Caco-2 (cell line): Measurements from ENCODE around the gene CARS2. TPM values are rescaled to one million over a fixed set of nuclear protein-coding genes. Genes with fewer than 3 reads are reported as not detected.

Experiments
- BruUV-seq: library from RNA; stranded (reverse); fragments of 400-500 nt; replicated peaks from 2 replicates; lab custom pipeline; 2021; lab: Mats Ljungman, UMichigan
- CTCF ChIA-PET: fragments of 300-600 bp; sonication (Branson Sonifier 250); formaldehyde crosslinking; loops from one replicate; lab custom pipeline; 2022; ENCODE audit warnings: antibody characterized with exemption; lab: Charles Lee
- POLR2A ChIA-PET: fragments of 300-600 bp; sonication (Branson Sonifier 250); formaldehyde crosslinking; loops from one replicate; lab custom pipeline; 2022; ENCODE audit warnings: antibody characterized with exemption; lab: Charles Lee
- DNase-seq, 2 experiments: peaks; one replicate each; pipeline versions ENCODE4 v3.0.0 to v3.0.0-alpha.2; 2020 to 2022
- H3K27me3 ChIP-seq: replicated peaks from 2 replicates; pipeline ENCODE4 v1.6.0; 2011; ENCODE audit warnings: low read length; ENCODE audit not compliant: control insufficient read depth, insufficient read depth
- H3K36me3 ChIP-seq: 2 replicates; pipeline ENCODE4 v1.5.1; 2011; ENCODE audit warnings: low read length; ENCODE audit not compliant: control insufficient read depth, insufficient read depth
- H3K4me1 ChIP-seq: fragments of 250-450 bp; sonication (Bioruptor Pico); 2 replicates; pipeline ENCODE4 v1.5.1; 2020; ENCODE audit warnings: mild to moderate bottlenecking
- H3K4me3 ChIP-seq: 2 replicates; pipeline ENCODE4 v1.5.1; 2011; ENCODE audit warnings: low read depth, mild to moderate bottlenecking, control low read depth, low read length
- H3K9me3 ChIP-seq: fragments of 250-450 bp; sonication (Bioruptor Pico); 2 replicates; pipeline ENCODE4 v1.5.1; 2020; ENCODE audit warnings: mild to moderate bottlenecking, moderate library complexity
- H3K27ac Mint-ChIP-seq: one replicate; pipeline ENCODE4 v1.8.0; 2022; ENCODE audit warnings: mixed read lengths; ENCODE audit not compliant: unreplicated experiment
- H3K27me3 Mint-ChIP-seq: one replicate; pipeline ENCODE4 v1.8.0; 2022; ENCODE audit warnings: mixed read lengths; ENCODE audit not compliant: insufficient read depth, unreplicated experiment
- H3K36me3 Mint-ChIP-seq: one replicate; pipeline ENCODE4 v1.8.0; 2022; ENCODE audit warnings: mild to moderate bottlenecking, mixed read lengths; ENCODE audit not compliant: insufficient read depth, unreplicated experiment
- H3K4me1 Mint-ChIP-seq: one replicate; pipeline ENCODE4 v1.8.0; 2022; ENCODE audit warnings: low read depth, mixed read lengths; ENCODE audit not compliant: unreplicated experiment
- H3K4me3 Mint-ChIP-seq: one replicate; pipeline ENCODE4 v1.8.0; 2022; ENCODE audit warnings: mild to moderate bottlenecking, moderate library complexity, mixed read lengths; ENCODE audit not compliant: unreplicated experiment
- H3K9me3 Mint-ChIP-seq: one replicate; pipeline ENCODE4 v1.8.0; 2022; ENCODE audit warnings: mixed read lengths; ENCODE audit not compliant: unreplicated experiment
- intact Hi-C: fragments of 100-400 bp; cut with micrococcal nuclease; formaldehyde crosslinking; loops from one replicate; pipeline ENCODE4 v1.10.0; 2022; ENCODE audit not compliant: unreplicated experiment
- total RNA-seq: library from RNA; stranded (reverse); gene quantifications from 2 replicates; pipeline ENCODE4 v1.2.3, GENCODE V29; 2022
- TF ChIP-seq, protein P1 (sequence below), 2 experiments: fragments of 200-600 bp in 1 of 2; IDR thresholded peaks; 1 replicate in 1 of 2; 2 replicates in 1 of 2; pipeline versions ENCODE4 v1.5.1 to v1.8.0; 2011 to 2022; ENCODE audit warnings: antibody characterized with exemption in 1 of 2, control low read depth in 1 of 2, inconsistent platforms in 1 of 2, low read depth in 1 of 2, low read length in 1 of 2, mild to moderate bottlenecking in 1 of 2, moderate library complexity in 1 of 2; ENCODE audit not compliant: insufficient read depth in 1 of 2, severe bottlenecking in 1 of 2, unreplicated experiment in 1 of 2

CARS2 gene
- total RNA-seq, 1 experiment from 2014 or later: 63.1 TPM

DNA sequence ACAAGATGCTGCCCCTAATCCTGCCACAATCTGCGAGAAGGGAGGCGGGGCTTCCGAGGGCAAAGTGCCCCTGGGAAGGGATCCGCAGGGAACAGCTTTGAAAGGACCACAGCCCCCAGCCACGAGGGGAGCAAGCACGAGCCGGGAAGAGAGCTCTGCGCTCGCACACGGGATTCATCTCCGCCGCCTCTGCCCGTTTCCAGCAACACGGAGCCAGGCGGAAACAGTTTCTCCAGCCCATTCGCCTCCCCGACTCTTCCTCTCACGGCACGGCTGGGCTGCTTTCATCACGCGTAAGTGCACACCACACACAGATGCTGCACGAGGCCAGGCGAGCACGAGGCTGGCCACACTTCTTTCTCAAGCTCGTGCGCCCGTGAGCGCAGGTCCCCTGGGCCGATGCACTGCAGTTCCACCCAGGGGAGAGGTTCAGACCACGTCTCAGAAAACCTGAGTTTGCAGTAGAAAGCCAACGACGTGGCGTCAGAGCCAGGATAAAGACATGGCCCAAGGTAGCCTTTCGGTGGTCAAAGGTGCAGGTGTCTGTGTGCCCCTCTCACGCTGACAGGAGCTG is 57.0 kb downstream of the CARS2 start:
- no peak for DNase-seq
- no TSS peak for BruUV-seq
- Histone ChIP-seq H3K4me3 (no peak overlapping the region), H3K36me3 (peaks cover 3% of the 10 kb centered on the region), H3K27me3 (no peaks in the 10 kb centered on the region), H3K9me3 (no peaks in the 10 kb centered on the region), H3K4me1 (no peaks in the 10 kb centered on the region)
- Mint-ChIP-seq H3K9me3 (no peaks in the 10 kb centered on the region), H3K36me3 (peaks cover 70% of the 10 kb centered on the region), H3K27me3 (no peaks in the 10 kb centered on the region), H3K4me3 (no peak overlapping the region), H3K4me1 (no peaks in the 10 kb centered on the region), H3K27ac (peak overlapping the region; percentile 57)
- ChIA-PET POLR2A (no interaction called here), CTCF (no interaction called here)
- intact Hi-C loops: no loop called here
- TF ChIP-seq, protein P1, sequence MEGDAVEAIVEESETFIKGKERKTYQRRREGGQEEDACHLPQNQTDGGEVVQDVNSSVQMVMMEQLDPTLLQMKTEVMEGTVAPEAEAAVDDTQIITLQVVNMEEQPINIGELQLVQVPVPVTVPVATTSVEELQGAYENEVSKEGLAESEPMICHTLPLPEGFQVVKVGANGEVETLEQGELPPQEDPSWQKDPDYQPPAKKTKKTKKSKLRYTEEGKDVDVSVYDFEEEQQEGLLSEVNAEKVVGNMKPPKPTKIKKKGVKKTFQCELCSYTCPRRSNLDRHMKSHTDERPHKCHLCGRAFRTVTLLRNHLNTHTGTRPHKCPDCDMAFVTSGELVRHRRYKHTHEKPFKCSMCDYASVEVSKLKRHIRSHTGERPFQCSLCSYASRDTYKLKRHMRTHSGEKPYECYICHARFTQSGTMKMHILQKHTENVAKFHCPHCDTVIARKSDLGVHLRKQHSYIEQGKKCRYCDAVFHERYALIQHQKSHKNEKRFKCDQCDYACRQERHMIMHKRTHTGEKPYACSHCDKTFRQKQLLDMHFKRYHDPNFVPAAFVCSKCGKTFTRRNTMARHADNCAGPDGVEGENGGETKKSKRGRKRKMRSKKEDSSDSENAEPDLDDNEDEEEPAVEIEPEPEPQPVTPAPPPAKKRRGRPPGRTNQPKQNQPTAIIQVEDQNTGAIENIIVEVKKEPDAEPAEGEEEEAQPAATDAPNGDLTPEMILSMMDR (IDR thresholded peaks at IDR 0.05; ENCODE audit: insufficient read depth in 1 of 2, low read depth in 1 of 2, low read length in 1 of 2, severe bottlenecking in 1 of 2, unreplicated experiment in 1 of 2): no peak

DNA sequence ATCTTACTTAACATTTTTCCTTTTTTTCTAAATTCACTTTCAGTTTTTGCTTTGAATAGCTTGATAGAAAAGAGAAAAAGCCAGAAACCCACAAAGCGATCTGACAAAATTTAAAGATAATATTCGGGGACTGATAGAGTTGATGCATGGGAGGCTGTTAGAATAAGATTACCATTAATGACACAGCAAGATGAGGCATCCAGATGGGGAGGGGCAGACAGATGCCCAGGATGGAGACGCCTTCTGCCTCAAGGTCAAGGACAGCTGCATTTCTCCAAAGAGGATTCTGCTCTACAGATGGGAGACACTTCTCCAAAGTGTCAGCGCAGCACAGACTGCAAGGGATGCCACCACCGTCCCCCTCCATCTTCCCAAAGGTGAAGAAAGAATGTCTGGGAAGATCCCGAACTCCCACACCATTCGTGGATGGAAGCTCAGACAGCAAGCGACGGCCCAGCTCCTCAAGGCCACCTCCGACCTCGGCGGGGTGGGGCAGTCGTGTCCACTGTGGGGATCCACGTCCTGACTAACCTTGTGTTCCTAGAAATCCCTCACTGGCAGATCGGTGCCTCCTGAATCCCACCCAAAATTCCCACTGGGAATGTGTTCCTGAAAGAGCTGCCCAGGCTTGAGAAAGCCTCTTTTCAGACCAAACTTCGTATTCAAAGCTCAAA is 57.6 kb downstream of the CARS2 start:
- H3K27ac Mint-ChIP-seq: no peak overlapping the region
- POLR2A ChIA-PET: no interaction called here
- H3K27me3 Mint-ChIP-seq: no peaks in the 10 kb centered on the region
- DNase-seq: no peak
- Histone ChIP-seq H3K4me3 (no peak overlapping the region), H3K36me3 (peaks cover 3% of the 10 kb centered on the region), H3K4me1 (no peaks in the 10 kb centered on the region), H3K27me3 (no peaks in the 10 kb centered on the region), H3K9me3 (no peaks in the 10 kb centered on the region)
- H3K4me3 Mint-ChIP-seq: no peak overlapping the region
- no TSS peak for BruUV-seq
- TF ChIP-seq, protein P1 (IDR thresholded peaks at IDR 0.05; ENCODE audit: insufficient read depth in 1 of 2, low read depth in 1 of 2, low read length in 1 of 2, severe bottlenecking in 1 of 2, unreplicated experiment in 1 of 2): no peak
- intact Hi-C loops: no loop called here
- no peaks in the 10 kb centered on the region for H3K4me1 Mint-ChIP-seq
- H3K36me3 Mint-ChIP-seq: peaks cover 71% of the 10 kb centered on the region
- CTCF ChIA-PET: interaction anchor here (0.7 kb wide), 1 partner anchor 21 kb away, joined by 3 read pairs; no protein-coding TSS in a partner anchor
- H3K9me3 Mint-ChIP-seq: no peaks in the 10 kb centered on the region

- no peaks in the 10 kb centered on the region for H3K27me3 ChIP-seq
- Mint-ChIP-seq H3K4me1 (no peaks in the 10 kb centered on the region), H3K4me3 (no peak overlapping the region), H3K9me3 (no peaks in the 10 kb centered on the region), H3K27ac (no peak overlapping the region), H3K27me3 (no peaks in the 10 kb centered on the region), H3K36me3 (peaks cover 80% of the 10 kb centered on the region)
- peaks cover 3% of the 10 kb centered on the region for H3K36me3 ChIP-seq
- no peak for DNase-seq
- intact Hi-C loops: no loop called here
- no peaks in the 10 kb centered on the region for H3K4me1 ChIP-seq
- H3K4me3 ChIP-seq: no peak overlapping the region
- BruUV-seq: no TSS peak
- CTCF ChIA-PET: no interaction called here
- POLR2A ChIA-PET: no interaction called here
- H3K9me3 ChIP-seq: no peaks in the 10 kb centered on the region
- TF ChIP-seq, protein P1 (IDR thresholded peaks at IDR 0.05; ENCODE audit: insufficient read depth in 1 of 2, low read depth in 1 of 2, low read length in 1 of 2, severe bottlenecking in 1 of 2, unreplicated experiment in 1 of 2): no peak
Measured at GRCh38 chr13:110647365-110647737, 58.6 kb downstream of the CARS2 start.
